Stimulated activated naive B cell treated with anti-CD40 and anti-IgM and Interleukin-4, amounts not matched to agents 10 μg/mL and 1 μg/mL and 100 μg/mL, for 72 hours (primary cell): ENCODE measurements around the gene IQSEC1.

ENCODE experiments used
- ATAC-seq, 2 donors: fragments of 150-1000 bp; cut with Tn5 transposase; replicated peaks; 2 replicates each; pipeline ENCODE4 v1.10.0; 2021; ENCODE audit warnings: moderate library complexity in 1 of 2
- DNase-seq: peaks from one replicate; pipeline ENCODE4 v3.0.0; 2021
- H3K27ac Mint-ChIP-seq: one replicate; pipeline ENCODE4 v1.8.0; 2022; ENCODE audit warnings: mild to moderate bottlenecking, mixed read lengths
- H3K27me3 Mint-ChIP-seq, 2 donors: one replicate each; pipeline ENCODE4 v1.8.0; 2022; ENCODE audit warnings: mixed read lengths in 2 of 2
- H3K36me3 Mint-ChIP-seq, 2 donors: one replicate each; pipeline ENCODE4 v1.8.0; 2022; ENCODE audit warnings: mixed read lengths in 2 of 2, mild to moderate bottlenecking in 1 of 2
- H3K4me1 Mint-ChIP-seq, 2 donors: one replicate each; pipeline ENCODE4 v1.8.0; 2022; ENCODE audit warnings: mixed read lengths in 2 of 2, mild to moderate bottlenecking in 1 of 2
- H3K4me3 Mint-ChIP-seq, 2 donors: one replicate each; pipeline ENCODE4 v1.8.0; 2022; ENCODE audit warnings: mild to moderate bottlenecking in 2 of 2, mixed read lengths in 2 of 2, moderate library complexity in 1 of 2
- H3K9me3 Mint-ChIP-seq, 2 donors: one replicate each; pipeline ENCODE4 v1.8.0; 2022; ENCODE audit warnings: mixed read lengths in 2 of 2, mild to moderate bottlenecking in 1 of 2

IQSEC1 gene

GRCh38 chr3:13112521-13113345 is 39.5 kb upstream of the IQSEC1 start:
- Mint-ChIP-seq H3K9me3 (no peaks in the 10 kb centered on the region), H3K36me3 (no peaks in the 10 kb centered on the region), H3K4me3 (no peak overlapping the region), H3K27ac (peak overlapping the region; percentile 88), H3K4me1 (peaks cover 44 to 66% of the 10 kb centered on the region in 2 donors), H3K27me3 (no peaks in the 10 kb centered on the region)
- DNase-seq: no peak
- ATAC-seq: no peak

GRCh38 chr3:13111873-13112520 is 38.8 kb upstream of the IQSEC1 start:
- ATAC-seq: no peak
- Mint-ChIP-seq H3K9me3 (no peaks in the 10 kb centered on the region), H3K4me1 (peaks cover 44 to 66% of the 10 kb centered on the region in 2 donors)

GRCh38 chr3:13111173-13111872 is 38.1 kb upstream of the IQSEC1 start:
- H3K9me3 Mint-ChIP-seq: no peaks in the 10 kb centered on the region
- no peaks in the 10 kb centered on the region for H3K27me3 Mint-ChIP-seq
- H3K4me1 Mint-ChIP-seq: peaks cover 44 to 65% of the 10 kb centered on the region in 2 donors
- no peaks in the 10 kb centered on the region for H3K36me3 Mint-ChIP-seq
- peak overlapping the region; percentile 50 to 80 for H3K4me3 Mint-ChIP-seq
- H3K27ac Mint-ChIP-seq: peak overlapping the region; percentile 90
- no peak for DNase-seq
- ATAC-seq: peak; percentile 54 to 61

More at GRCh38 chr3:13111873-13112520, 38.8 kb upstream of the IQSEC1 start:
- no peak overlapping the region for H3K4me3 Mint-ChIP-seq
- peak overlapping the region; percentile 90 for H3K27ac Mint-ChIP-seq
- H3K27me3 Mint-ChIP-seq: no peaks in the 10 kb centered on the region
- H3K36me3 Mint-ChIP-seq: no peaks in the 10 kb centered on the region
- DNase-seq: no peak

- peak; percentile 94 to 96 for ATAC-seq
- peak overlapping the region; percentile 50 to 80 for H3K4me3 Mint-ChIP-seq
- peak overlapping the region; percentile 90 for H3K27ac Mint-ChIP-seq
- no peaks in the 10 kb centered on the region for H3K36me3 Mint-ChIP-seq
- no peaks in the 10 kb centered on the region for H3K27me3 Mint-ChIP-seq
- H3K4me1 Mint-ChIP-seq: peaks cover 40 to 63% of the 10 kb centered on the region in 2 donors
- no peaks in the 10 kb centered on the region for H3K9me3 Mint-ChIP-seq
- DNase-seq: peak; percentile 80
Measured at GRCh38 chr3:13110678-13111116, 37.5 kb upstream of the IQSEC1 start.

DNA sequence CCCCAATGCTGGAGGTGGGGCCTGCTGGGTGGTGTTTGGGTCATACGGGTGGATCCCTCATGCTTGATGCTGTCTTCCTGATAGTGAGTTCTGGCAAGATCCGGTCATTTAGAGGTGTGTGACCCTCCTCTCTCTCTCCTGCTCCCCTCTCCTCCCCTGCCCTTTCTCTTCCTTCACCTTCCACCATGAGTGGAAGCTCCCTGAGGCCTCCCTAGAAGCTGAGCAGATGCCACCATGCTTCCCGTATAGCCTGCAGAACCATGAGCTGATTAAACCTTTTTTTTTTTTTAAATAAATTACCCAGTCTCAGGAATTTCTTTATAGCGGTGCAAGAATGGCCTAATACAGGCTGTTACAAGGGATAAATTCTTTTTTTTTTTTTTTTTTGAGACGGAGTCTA is 36.3 kb upstream of the IQSEC1 start:
- no peak overlapping the region for H3K4me3 Mint-ChIP-seq
- ATAC-seq (no peak), DNase-seq (no peak)
- H3K9me3 Mint-ChIP-seq: no peaks in the 10 kb centered on the region
- H3K4me1 Mint-ChIP-seq: peaks cover 37 to 51% of the 10 kb centered on the region in 2 donors
- no peak overlapping the region for H3K27ac Mint-ChIP-seq
- H3K36me3 Mint-ChIP-seq: no peaks in the 10 kb centered on the region
- no peaks in the 10 kb centered on the region for H3K27me3 Mint-ChIP-seq

- DNase-seq: no peak
- H3K4me3 Mint-ChIP-seq: no peak overlapping the region
Measured at GRCh38 chr3:13108861-13109260, 35.6 kb upstream of the IQSEC1 start.

DNA sequence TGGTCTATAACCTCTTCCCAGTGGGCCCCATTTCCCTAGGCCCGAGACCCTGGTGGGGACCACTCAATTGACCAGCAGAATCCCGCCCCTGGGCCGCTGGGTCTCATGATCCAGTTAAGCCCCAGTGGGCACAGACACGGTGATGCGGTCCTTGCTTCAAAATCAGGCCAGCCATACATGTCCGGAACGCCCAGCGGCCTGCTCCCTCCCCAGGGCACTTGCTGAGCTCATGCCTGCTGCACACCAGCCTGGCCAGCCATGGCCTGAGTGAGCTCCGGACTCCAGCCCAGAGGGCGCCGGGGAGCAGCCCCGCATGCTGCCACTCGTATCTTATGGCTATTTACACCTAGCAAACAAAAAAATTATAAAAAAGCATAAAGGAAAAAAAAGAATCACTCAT is 34.4 kb upstream of the IQSEC1 start:
- Mint-ChIP-seq H3K27ac (no peak overlapping the region), H3K36me3 (no peaks in the 10 kb centered on the region), H3K27me3 (no peaks in the 10 kb centered on the region), H3K4me1 (peaks cover 25 to 38% of the 10 kb centered on the region in 2 donors), H3K9me3 (no peaks in the 10 kb centered on the region), H3K4me3 (no peak overlapping the region)
- ATAC-seq (no peak), DNase-seq (no peak)

More at GRCh38 chr3:13108861-13109260, 35.6 kb upstream of the IQSEC1 start:
- no peak for ATAC-seq
- Mint-ChIP-seq H3K9me3 (no peaks in the 10 kb centered on the region), H3K27me3 (no peaks in the 10 kb centered on the region), H3K4me1 (peaks cover 33 to 44% of the 10 kb centered on the region in 2 donors), H3K27ac (no peak overlapping the region), H3K36me3 (no peaks in the 10 kb centered on the region)

DNA sequence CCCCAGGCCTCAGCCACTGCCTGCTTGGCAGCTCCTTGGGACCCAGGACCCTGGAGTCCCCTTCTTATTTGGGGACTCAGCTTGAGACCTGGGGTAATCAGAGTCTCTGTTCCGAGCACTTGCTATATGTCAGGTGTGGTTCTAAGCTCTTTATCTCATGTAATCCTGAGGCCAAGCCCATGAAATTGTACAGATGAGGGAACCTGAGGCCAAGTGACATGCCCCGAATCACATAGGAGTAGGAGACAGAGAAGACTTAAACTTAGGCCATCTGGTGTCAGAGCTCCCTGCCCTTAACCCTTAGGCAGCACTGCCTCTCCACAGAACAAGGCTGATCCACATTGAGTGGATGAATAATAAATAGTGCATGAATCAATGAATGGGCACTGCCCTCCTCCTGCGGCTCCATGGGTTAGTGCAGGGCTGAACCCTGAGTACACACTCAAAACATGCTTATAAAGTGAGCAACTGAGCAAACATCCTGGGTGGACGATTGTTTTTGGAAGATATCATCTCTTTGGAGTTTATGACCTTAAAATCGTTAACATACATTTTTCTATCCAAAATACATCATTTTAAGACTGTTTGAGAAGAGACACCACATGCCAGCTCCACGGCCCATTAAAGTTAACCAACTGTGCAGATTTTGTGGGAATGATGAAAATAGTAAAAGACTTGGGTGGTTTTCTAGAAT is 33.2 kb upstream of the IQSEC1 start:
- Mint-ChIP-seq H3K27me3 (no peaks in the 10 kb centered on the region), H3K36me3 (no peaks in the 10 kb centered on the region), H3K27ac (no peak overlapping the region), H3K9me3 (no peaks in the 10 kb centered on the region), H3K4me3 (no peak overlapping the region), H3K4me1 (peaks cover 18 to 26% of the 10 kb centered on the region in 2 donors)
- no peak for ATAC-seq
- DNase-seq: no peak

DNA sequence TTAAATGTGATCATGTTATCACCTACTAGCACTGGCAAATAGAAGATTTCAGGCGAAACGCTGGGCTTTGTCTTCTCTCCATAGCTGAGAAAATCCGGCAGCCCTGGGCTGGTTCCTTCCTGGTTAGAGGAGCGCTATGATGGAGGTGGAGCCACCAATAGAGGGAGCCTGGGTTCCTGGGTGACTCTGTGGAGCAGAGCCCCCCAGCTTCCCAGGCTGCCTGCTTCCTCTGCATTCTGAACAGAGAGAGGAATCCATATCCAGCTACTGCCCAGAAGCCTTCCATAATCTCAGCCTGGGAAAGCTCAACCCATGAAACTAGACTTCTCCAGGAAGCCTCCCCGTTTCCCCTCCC is 32.6 kb upstream of the IQSEC1 start:
- H3K9me3 Mint-ChIP-seq: no peaks in the 10 kb centered on the region
- no peaks in the 10 kb centered on the region for H3K36me3 Mint-ChIP-seq
- ATAC-seq: no peak
- no peak overlapping the region for H3K27ac Mint-ChIP-seq
- peaks cover 12 to 20% of the 10 kb centered on the region in 2 donors for H3K4me1 Mint-ChIP-seq
- H3K27me3 Mint-ChIP-seq: no peaks in the 10 kb centered on the region
- no peak for DNase-seq
- H3K4me3 Mint-ChIP-seq: no peak overlapping the region

- Mint-ChIP-seq H3K9me3 (no peaks in the 10 kb centered on the region), H3K4me1 (peaks cover 7 to 15% of the 10 kb centered on the region in 2 donors), H3K27me3 (no peaks in the 10 kb centered on the region), H3K4me3 (no peak overlapping the region), H3K27ac (no peak overlapping the region), H3K36me3 (no peaks in the 10 kb centered on the region)
- DNase-seq (no peak), ATAC-seq (no peak)
Measured at GRCh38 chr3:13105181-13105895, 32.1 kb upstream of the IQSEC1 start.

DNA sequence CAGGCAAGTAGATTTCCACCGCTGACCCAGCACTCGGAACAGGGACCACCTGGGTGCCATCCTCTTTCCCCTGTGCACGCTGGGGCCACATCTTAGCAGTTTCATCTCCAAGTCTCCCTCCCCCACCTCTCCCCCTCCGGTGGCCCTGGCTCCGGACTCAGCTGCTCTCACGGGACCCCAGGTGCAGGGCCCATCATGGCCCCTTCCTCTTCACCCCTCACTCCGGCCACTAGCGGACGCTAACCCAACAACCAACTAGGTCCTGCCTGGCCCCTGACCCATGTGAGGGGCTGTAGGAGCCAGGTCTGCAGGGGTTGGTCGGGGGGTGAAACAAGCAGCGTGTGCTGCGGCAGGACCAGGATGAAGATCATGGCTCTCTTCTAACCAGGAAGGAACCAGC is 31.3 kb upstream of the IQSEC1 start:
- DNase-seq (no peak), ATAC-seq (no peak)
- Mint-ChIP-seq H3K4me3 (no peak overlapping the region), H3K9me3 (no peaks in the 10 kb centered on the region), H3K27me3 (no peaks in the 10 kb centered on the region), H3K27ac (no peak overlapping the region), H3K36me3 (no peaks in the 10 kb centered on the region), H3K4me1 (peaks cover 11 to 19% of the 10 kb centered on the region in 2 donors)

- no peak overlapping the region for H3K4me3 Mint-ChIP-seq
- no peak for ATAC-seq
- DNase-seq: no peak
- peaks cover 12 to 28% of the 10 kb centered on the region in 2 donors for H3K4me1 Mint-ChIP-seq
- H3K9me3 Mint-ChIP-seq: no peaks in the 10 kb centered on the region
- H3K27ac Mint-ChIP-seq: peak overlapping the region; percentile 66
- no peaks in the 10 kb centered on the region for H3K27me3 Mint-ChIP-seq
- H3K36me3 Mint-ChIP-seq: no peaks in the 10 kb centered on the region
Measured at GRCh38 chr3:13103416-13104058, 30.3 kb upstream of the IQSEC1 start.
